Measurements from ENCODE around the gene SCYL2. TPM values are rescaled to one million over a fixed set of nuclear protein-coding genes. Genes with fewer than 3 reads are reported as not detected.

SCYL2 gene
- total RNA-seq, 4 donors from 2014 or later, result 24.6 to 103 (median 42.5) TPM

GRCh38 chr12:100359822-100360221 lies 92.8 kb downstream of the SCYL2 start:
- DNase-seq, result no peak
- intact Hi-C loops (cut with DNase I; ENCODE audit: low total_unique reads), result no loop called here

GRCh38 chr12:100360450-100360849 lies 93.5 kb downstream of the SCYL2 start:
- intact Hi-C loops (cut with DNase I; ENCODE audit: low total_unique reads), result no loop called here
- Histone ChIP-seq H3K4me3 (no peak overlapping the region), H3K27ac (no peak overlapping the region), H3K27me3 (no peaks in the 10 kb centered on the region), H3K36me3 (peaks cover 0 to 2% of the 10 kb centered on the region in 2 donors), H3K4me1 (no peaks in the 10 kb centered on the region), H3K9me3 (no peaks in the 10 kb centered on the region)
- no peak for TF ChIP-seq POLR2A (IDR thresholded peaks at IDR 0.05)
- no peak for TF ChIP-seq CTCF (IDR thresholded peaks at IDR 0.05)
- DNase-seq, result no peak

More at GRCh38 chr12:100359822-100360221, 92.8 kb downstream of the SCYL2 start:
- Histone ChIP-seq H3K4me1 (no peaks in the 10 kb centered on the region), H3K27ac (no peak overlapping the region), H3K27me3 (no peaks in the 10 kb centered on the region), H3K4me3 (no peak overlapping the region), H3K9me3 (no peaks in the 10 kb centered on the region), H3K36me3 (peaks cover 0 to 2% of the 10 kb centered on the region in 2 donors)
- no peak for TF ChIP-seq CTCF (IDR thresholded peaks at IDR 0.05)
- TF ChIP-seq POLR2A (IDR thresholded peaks at IDR 0.05), result no peak

DNA sequence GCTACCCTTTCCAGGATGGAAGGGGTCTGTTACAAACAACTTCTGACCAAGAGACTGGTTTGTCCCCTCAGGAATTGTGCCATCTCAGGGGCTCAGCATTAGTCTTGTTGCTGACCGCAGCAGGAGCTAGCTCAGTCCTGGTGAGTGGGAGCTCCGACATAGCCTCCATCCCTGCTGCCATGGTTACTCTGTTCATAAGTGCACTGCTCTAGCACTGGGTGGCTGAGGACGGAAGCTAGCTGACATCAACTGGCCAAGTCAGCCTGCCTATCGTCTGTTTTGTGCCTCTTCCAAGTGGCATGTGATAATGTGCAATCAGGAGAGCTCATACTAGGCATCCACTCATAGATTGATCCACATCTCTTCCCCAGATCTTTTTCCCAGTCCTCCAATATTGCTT lies 97.3 kb downstream of the SCYL2 start:
- H3K4me1 ChIP-seq, result no peaks in the 10 kb centered on the region
- TF ChIP-seq CTCF (IDR thresholded peaks at IDR 0.05) (no peak), POLR2A (IDR thresholded peaks at IDR 0.05) (no peak)
- no peaks in the 10 kb centered on the region for H3K36me3 ChIP-seq
- DNase-seq, result no peak
- no peaks in the 10 kb centered on the region for H3K9me3 ChIP-seq
- no peak overlapping the region for H3K4me3 ChIP-seq
- no peaks in the 10 kb centered on the region for H3K27me3 ChIP-seq
- intact Hi-C loops (cut with DNase I; ENCODE audit: low total_unique reads), result no loop called here
- H3K27ac ChIP-seq, result no peak overlapping the region

DNA sequence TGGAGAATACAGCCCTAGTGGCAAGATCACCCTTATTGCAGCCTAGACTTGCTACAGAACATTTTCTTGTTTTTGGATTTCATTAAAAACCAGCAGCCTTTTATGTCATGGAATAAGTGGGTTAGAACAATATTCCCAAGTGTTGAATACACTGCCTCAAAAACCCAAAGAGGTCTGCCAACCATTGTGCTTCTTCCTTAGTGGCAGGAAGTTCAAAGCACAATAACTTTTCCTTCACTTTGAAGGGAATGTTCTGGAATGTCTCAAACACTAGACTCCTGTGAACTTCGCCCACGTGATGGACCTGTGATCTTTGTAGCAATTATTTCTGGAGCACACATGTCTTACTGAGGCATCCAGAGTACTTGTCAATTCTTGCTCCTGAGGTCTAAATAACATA lies 98.4 kb downstream of the SCYL2 start:
- no peaks in the 10 kb centered on the region for H3K27me3 ChIP-seq
- peak overlapping the region in 1 of 2 donors; percentile 21 for H3K27ac ChIP-seq
- no peak for TF ChIP-seq CTCF (IDR thresholded peaks at IDR 0.05)
- TF ChIP-seq POLR2A (IDR thresholded peaks at IDR 0.05), result no peak
- no peak overlapping the region for H3K4me3 ChIP-seq
- H3K36me3 ChIP-seq, result no peaks in the 10 kb centered on the region
- no peak for DNase-seq
- no peaks in the 10 kb centered on the region for H3K4me1 ChIP-seq
- intact Hi-C loops (cut with DNase I; ENCODE audit: low total_unique reads), result no loop called here
- no peaks in the 10 kb centered on the region for H3K9me3 ChIP-seq

DNA sequence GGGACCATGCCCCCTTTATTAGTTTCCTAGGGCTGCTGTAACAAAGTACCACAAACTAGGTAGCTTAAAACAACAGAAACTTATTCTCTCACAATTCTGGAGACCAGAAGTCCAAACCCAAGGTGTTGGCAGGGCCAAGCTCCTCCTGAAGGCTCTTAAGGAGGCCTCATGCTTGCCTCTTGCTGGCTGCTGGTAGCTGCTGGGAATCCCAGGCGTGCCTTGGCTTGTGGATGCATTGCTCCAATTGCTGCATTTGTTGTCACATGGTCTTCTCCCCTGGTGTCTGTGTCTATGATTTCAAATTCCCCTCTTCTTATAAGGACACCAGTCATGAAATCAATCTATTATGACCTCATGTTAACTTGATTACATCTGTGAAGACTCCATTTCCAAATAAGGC lies 101.1 kb downstream of the SCYL2 start:
- no peak overlapping the region for H3K4me3 ChIP-seq
- TF ChIP-seq POLR2A (IDR thresholded peaks at IDR 0.05), result no peak
- no peak for TF ChIP-seq CTCF (IDR thresholded peaks at IDR 0.05)
- H3K9me3 ChIP-seq, result no peaks in the 10 kb centered on the region
- intact Hi-C loops (cut with DNase I; ENCODE audit: low total_unique reads), result no loop called here
- H3K4me1 ChIP-seq, result no peaks in the 10 kb centered on the region
- no peak overlapping the region for H3K27ac ChIP-seq
- no peaks in the 10 kb centered on the region for H3K36me3 ChIP-seq
- no peaks in the 10 kb centered on the region for H3K27me3 ChIP-seq
- DNase-seq, result no peak
